Ovary (tissue), 3 donors: Measurements from ENCODE around the gene BROX.

Experiments used
- CTCF ChIP-seq, 3 donors: fragments of 450-650 bp in 2 of 3; fragments of 200-600 bp in 1 of 3; IDR thresholded peaks; one replicate each; pipeline versions ENCODE4 v1.5.1 to v1.8.0; 2016 to 2022; ENCODE audit warnings: antibody characterized with exemption in 3 of 3, mild to moderate bottlenecking in 1 of 3
- EP300 ChIP-seq: sonication (generic); formaldehyde crosslinking; IDR thresholded peaks from one replicate; pipeline ENCODE4 v1.6.1; 2017; ENCODE audit warnings: antibody characterized with exemption
- donor health status: DM: no; HTN: no; CAD: no.

GRCh38 chr1:222680080-222680479 lies 32.3 kb upstream of the BROX start:
- TF ChIP-seq EP300 (no peak), CTCF (IDR thresholded peaks at IDR 0.05) (no peak)
